Stimulated activated CD4-positive, alpha-beta T cell treated with anti-CD3 and anti-CD28 coated beads, Interleukin-4, amount 100 ng/mL, for 48 hours (primary cell): ENCODE measurements around the gene FBXO8.

Experiments
- DNase-seq, 2 donors: peaks; one replicate each; pipeline ENCODE4 v3.0.0-alpha.2; 2020; ENCODE audit warnings: low read depth in 2 of 2

The FBXO8 gene

DNA sequence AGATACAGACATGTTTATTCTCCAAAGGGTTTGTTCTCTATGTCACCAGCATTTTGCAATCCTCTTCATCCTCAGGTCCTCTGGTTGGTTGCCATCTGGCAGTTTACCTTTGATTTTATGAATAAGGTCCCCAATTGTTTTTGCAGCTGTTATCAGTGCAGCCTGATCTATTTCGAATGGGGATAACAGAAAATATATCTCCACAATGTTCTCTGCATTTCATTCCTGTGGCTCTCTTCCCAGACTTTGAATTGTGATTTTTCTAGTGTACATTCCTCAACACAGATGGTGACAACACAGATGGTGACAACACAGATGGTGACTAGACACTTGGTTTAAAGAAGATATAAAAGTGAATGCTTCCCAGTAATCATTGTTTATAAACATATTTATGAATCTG, 74.1 kb downstream of the FBXO8 start:
- DNase-seq: no peak

DNA sequence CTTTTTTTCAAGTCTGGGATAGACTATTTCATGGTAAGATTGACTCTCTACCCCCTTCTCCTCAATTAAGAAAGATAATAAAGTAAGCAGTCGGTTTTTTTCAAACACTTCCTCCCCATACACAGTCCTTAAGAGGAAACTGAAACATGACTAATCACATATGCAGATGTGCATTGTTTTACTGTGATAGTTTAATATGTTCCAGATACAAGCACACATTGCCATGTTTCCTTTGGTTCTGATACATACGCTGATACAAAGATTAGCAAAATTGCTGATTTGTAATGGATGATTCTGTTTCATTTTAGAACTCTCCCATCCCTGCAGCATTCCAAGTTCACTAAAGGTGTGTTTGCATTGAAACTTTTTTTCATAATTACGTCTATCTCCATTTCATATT, 76.1 kb downstream of the FBXO8 start:
- no peak for DNase-seq

DNA sequence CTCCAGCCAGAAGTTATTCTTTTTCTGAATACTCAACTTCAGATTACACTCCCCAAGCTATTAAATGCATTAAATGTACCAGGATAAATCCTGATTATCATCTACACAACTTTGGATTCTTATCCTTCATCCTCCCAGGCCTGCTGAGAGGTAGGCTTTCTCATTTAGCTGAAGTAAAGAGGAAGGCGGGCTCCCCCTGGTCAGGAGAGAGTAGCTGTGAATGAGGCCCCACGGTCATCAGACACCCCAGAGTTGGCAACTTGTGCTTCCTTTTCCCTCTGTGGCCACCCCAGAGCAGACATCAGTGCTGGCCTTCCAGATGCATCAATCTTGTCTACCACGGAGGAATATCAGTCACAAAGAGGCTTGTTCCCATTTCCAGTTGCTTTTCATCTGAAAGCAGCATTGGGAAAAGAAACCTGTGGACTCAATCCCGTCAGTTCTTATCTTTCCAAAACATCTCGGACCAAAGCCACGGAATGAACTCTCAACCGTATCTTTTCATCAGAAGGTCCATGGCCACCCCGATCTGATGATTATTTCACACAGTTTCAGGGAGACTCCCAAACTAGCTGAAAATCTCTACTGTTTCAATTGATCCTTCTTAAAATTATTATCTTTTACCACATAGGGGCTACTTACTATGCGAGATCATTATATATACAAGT, 79.2 kb downstream of the FBXO8 start:
- DNase-seq: no peak

DNA sequence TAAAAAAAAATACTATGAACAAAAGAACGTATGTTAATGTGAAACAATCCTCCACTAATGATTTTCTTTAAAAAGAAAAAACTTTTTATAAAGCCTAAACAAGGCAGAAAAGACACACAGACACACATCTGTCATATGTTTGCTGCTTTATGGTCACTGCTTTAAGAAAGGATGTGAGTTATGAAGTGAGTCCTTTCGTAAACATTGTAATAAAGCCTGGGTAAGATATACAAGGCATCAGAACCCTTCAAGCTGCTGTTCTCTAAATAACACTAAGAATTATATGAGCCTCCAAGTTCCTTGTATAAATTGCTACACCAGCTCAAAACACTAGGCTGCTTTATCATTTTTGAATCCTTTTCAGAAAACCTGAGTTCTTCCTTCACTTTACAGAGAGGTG, 81.6 kb downstream of the FBXO8 start:
- DNase-seq: no peak

DNA sequence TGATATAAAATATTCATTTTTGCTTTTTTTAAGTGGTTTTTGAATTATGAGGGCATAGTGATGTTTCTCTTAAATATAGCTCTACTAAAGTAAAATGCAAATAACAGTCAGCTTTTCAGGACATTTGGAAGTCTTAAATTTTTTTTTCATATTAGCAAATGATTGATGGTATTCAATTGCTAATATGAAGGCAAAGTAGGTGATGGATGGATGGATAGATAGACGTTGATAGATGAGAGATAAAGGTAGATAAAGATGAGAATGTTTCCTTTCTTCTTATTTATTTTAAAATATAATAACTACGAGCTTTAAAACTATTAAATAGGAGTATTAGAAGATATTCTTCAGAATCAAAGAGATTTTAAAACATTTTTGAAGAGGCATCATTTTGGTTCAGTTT, 83.7 kb downstream of the FBXO8 start:
- no peak for DNase-seq

DNA sequence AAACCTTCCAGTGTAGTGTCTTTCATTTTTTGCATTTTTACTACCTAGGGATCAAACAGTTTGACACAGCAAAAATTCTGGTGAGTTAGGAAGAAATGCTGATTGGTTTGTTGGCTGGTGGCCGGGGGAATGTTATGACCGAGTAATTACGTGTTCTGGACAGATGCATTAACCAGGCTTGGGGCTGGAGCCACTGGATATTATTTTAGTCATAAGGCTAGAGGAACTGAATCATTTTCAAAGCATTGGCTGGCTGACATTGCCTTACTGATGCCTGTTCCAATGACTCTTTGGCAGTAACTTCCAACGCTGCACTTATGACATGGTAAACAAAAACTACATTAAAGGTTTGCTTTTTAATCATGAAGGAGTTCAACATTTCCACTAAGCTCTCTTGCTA, 84.6 kb downstream of the FBXO8 start:
- no peak for DNase-seq

DNA sequence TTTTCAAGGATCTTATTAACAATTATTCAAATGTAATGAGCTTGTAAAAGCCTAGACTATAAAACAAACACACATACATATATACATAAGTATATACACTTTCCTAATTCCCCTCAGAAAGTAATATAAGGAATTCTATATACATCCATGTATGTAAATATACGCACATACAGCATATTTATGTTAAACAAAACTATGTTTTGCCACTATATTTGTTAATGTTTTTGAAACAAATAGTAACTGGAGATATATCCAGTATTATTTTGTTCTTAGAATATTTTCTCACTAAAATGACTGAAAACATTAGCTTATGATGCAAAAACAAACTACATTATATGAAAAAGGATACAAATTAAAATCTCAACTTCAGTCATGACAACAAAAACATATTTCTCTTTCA, 85.1 kb downstream of the FBXO8 start:
- DNase-seq: no peak

DNA sequence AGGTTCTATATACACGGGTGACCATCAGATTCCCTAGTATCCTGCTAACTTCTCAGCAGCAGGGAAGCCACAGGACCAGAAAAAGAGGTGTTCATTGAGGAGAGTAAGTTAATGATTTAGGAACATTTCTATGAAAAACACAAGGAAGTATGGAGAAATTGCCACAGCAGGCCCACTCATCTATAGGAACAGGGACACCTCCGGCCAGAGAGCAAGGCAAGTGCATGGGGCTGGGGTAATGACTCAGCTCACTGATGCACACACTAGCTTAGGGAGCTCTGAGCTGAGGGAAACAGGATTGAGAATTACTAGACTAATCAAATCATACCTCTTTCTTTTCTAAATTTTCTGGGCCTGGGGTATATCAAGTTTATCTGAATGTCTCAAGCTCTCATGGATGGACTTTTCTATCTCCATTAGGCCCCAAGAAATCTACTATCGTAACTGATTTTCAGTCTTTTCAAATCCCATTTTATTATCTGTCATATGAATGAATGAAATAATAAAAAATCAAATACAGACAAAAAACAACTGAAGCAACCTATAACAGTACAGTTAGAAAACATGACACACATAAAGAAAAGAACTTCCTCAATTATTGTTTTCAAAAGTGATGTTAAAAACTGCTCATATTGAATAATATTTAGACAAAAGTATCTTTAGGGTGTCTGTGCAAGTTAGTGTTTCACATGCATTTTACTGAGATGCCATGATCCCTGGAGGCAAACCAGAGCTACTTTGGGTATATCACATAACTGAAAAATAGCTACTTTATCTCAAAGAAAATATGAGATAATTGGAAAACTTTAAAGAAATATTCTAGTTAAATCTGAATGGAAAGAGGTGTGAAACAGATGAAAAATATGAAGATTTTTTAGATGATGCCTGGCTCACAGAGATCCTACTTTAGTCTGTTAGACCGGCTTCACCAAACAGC, 89.8 kb downstream of the FBXO8 start:
- DNase-seq: no peak

DNA sequence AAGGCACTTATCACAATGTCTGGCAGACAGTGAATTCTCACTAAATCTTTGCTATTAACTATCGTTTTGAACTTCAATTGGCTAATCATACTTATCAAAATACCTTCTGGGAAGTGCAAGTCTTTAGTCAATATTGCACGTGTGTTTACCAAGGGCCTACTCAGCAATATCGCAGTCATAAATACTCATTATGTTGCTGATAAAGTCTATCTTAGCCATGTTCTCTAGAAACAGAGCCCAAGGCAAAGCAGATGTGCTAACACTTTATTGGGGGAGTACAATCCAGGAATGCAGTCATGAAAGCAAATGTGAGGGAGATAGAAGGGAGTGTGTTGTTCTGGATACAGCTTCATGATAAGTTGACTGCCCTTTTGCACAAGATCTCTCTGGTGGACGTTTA, 90.5 kb downstream of the FBXO8 start:
- DNase-seq: no peak

DNA sequence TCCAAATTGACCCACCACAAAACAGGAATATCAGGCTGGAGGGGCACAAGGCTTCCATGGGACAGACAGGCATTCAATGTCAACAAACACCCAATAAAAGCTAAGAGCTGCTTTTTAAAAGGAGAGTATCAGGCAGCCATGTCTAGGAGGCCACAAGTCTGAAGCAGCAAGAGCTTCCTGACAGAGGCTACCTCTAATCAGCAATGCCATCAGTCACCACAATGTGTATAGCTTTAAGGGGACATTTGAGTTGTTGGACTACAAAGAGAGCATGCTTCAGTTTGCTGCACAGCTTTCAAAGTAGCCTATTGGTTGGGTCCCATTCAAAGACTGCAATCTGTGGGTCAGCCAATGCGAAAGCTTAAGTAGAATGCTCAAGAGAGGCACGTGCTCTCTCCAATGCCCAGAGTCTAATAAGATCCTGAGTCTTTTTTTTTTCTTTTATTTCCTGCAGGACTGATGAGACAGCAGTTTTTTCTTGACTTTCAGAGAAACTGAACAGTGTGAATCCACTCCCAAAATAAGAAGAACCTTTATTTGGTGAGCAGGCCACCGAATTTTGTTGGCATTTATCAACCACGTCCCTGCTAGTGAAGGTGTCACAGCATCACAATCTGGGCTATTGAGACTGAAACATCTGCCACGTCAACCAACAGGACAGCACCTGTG, 92.5 kb downstream of the FBXO8 start:
- DNase-seq: no peak

DNA sequence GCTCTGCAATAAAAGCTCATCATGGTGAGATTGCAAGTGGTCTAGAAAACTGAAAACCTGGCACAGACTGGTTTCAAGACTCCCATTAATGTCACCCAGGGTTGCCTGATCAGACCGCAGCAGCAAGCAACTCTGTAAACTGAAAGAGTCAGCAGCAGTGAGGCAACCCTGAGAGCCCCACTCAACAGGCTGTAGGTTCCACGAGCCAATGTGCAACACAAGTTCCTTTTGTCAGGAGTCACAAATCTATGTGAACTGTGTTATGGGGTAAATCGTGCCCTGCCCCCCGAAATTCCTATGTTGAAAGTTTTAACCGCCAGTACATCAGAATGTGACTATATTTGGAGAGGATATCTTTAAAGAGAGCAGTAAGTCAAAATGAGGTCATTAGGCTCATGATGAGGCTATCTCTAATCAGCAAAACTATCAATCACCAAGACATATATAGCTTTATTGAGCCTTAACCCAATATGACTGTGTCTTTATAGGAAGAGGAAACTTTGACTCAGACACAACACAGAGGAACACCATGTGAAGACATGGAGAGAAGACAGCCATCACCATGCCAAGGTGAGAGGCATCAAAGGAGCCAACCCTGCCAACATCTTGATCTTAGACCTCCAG, 94.0 kb downstream of the FBXO8 start:
- DNase-seq: no peak
